ENCODE measurements around the gene OR52E5.

- no peak for TF ChIP-seq CTCF (IDR thresholded peaks at IDR 0.05)
- no peak for TF ChIP-seq POLR2A (IDR thresholded peaks at IDR 0.05)
Measured at GRCh38 chr11:5899534-5899933, 6.5 kb downstream of the OR52E5 start.

Data from body of pancreas (tissue), 4 donors.